Measurements from ENCODE around the gene ENAH.

Gene ENAH

DNA sequence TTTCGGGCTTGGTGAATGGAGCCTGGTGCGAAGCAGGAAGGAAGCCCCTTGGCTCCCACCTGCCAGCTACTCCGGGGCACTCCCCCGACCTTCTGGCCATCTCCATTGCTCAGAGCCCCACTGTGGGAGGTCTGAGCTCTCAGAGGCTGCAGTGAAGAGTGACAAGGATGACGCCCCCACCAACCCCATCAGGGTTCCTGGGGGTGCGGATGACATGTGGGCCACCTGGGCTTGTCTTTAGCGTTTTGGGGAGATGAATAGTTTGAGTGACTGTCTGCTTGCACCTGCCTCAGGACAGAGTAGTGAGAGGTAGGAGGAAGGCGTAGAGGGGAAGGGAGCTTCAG lies 181.8 kb downstream of the ENAH start:
- no peak for TF ChIP-seq ZBTB7A (IDR thresholded peaks at IDR 0.05; ENCODE audit: low read depth)
- no peak for TF ChIP-seq NFIC (IDR thresholded peaks at IDR 0.05)
- TF ChIP-seq, protein P1, sequence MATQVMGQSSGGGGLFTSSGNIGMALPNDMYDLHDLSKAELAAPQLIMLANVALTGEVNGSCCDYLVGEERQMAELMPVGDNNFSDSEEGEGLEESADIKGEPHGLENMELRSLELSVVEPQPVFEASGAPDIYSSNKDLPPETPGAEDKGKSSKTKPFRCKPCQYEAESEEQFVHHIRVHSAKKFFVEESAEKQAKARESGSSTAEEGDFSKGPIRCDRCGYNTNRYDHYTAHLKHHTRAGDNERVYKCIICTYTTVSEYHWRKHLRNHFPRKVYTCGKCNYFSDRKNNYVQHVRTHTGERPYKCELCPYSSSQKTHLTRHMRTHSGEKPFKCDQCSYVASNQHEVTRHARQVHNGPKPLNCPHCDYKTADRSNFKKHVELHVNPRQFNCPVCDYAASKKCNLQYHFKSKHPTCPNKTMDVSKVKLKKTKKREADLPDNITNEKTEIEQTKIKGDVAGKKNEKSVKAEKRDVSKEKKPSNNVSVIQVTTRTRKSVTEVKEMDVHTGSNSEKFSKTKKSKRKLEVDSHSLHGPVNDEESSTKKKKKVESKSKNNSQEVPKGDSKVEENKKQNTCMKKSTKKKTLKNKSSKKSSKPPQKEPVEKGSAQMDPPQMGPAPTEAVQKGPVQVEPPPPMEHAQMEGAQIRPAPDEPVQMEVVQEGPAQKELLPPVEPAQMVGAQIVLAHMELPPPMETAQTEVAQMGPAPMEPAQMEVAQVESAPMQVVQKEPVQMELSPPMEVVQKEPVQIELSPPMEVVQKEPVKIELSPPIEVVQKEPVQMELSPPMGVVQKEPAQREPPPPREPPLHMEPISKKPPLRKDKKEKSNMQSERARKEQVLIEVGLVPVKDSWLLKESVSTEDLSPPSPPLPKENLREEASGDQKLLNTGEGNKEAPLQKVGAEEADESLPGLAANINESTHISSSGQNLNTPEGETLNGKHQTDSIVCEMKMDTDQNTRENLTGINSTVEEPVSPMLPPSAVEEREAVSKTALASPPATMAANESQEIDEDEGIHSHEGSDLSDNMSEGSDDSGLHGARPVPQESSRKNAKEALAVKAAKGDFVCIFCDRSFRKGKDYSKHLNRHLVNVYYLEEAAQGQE (IDR thresholded peaks at IDR 0.05; ENCODE audit: low read depth), result no peak
- no peak for TF ChIP-seq TAF1 (IDR thresholded peaks at IDR 0.05; ENCODE audit: low read depth)
- no peak for TF ChIP-seq CEBPB (IDR thresholded peaks at IDR 0.05)
- no peak for TF ChIP-seq EP300 (IDR thresholded peaks at IDR 0.05; ENCODE audit: borderline replicate concordance)
- no peak for TF ChIP-seq EGR1 (IDR thresholded peaks at IDR 0.05)

DNA sequence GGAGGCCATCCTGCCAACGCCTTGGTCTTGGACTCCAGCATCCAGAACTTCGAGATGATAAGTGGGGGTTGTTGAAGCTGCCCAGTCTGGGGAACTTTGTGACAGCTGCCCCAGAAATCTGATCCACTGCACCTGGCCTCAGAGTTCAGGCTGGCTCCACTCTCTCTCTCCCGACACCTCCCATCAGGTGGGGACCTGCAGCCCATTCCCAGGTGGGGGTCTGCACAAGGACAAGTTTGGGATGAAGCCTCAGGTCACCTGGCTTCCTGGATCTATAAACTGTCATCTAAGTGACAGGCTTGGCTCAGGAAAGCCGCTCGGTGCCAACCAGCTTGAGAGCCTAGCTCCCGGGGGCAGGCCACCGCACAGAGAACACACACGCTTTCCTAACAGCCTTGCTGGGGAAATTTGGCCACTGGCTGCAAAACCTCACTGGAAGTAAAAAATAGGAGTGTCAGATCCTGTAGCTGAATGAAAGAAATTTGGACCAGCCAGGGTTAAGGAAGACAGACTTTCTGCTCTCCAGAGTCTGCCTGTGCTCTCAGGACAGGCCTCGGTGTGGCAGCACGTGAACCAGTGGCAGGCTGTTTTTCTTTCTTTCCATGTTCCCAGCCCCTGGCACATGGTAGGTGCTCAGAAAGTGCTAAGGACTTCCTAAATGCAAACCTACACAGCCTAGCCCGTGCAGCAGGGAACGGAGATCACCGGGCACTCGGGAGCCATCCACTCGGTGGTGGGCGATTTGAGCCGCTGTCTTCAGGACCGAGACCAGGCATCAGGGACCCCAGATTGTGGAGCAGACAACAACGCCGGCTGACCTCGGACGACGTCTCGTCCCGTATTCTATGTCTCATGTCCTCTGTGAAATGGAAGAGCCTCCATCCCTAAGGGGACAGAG lies 182.5 kb downstream of the ENAH start:
- TF ChIP-seq FOXM1 (IDR thresholded peaks at IDR 0.05; ENCODE audit: borderline replicate concordance, low read depth) (no peak), TCF12 (IDR thresholded peaks at IDR 0.05; ENCODE audit: low read depth) (no peak), ZBTB7A (IDR thresholded peaks at IDR 0.05; ENCODE audit: low read depth) (no peak), EP300 (IDR thresholded peaks at IDR 0.05; ENCODE audit: borderline replicate concordance) (no peak), CEBPB (IDR thresholded peaks at IDR 0.05) (no peak), CREB1 (IDR thresholded peaks at IDR 0.05; ENCODE audit: low read depth) (no peak), NFIC (IDR thresholded peaks at IDR 0.05) (no peak), EGR1 (IDR thresholded peaks at IDR 0.05) (no peak), TEAD4 (IDR thresholded peaks at IDR 0.05) (no peak), RAD21 (IDR thresholded peaks at IDR 0.05; ENCODE audit: low read depth) (no peak), TAF1 (IDR thresholded peaks at IDR 0.05; ENCODE audit: low read depth) (no peak), YY1 (IDR thresholded peaks at IDR 0.05; ENCODE audit: low read depth) (no peak)
- TF ChIP-seq, protein P2, sequence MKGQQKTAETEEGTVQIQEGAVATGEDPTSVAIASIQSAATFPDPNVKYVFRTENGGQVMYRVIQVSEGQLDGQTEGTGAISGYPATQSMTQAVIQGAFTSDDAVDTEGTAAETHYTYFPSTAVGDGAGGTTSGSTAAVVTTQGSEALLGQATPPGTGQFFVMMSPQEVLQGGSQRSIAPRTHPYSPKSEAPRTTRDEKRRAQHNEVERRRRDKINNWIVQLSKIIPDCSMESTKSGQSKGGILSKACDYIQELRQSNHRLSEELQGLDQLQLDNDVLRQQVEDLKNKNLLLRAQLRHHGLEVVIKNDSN (IDR thresholded peaks at IDR 0.05), result no peak
- TF ChIP-seq, protein P3, sequence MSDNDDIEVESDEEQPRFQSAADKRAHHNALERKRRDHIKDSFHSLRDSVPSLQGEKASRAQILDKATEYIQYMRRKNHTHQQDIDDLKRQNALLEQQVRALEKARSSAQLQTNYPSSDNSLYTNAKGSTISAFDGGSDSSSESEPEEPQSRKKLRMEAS (IDR thresholded peaks at IDR 0.05), result no peak
- TF ChIP-seq, protein P1 (IDR thresholded peaks at IDR 0.05; ENCODE audit: low read depth), result no peak

DNA sequence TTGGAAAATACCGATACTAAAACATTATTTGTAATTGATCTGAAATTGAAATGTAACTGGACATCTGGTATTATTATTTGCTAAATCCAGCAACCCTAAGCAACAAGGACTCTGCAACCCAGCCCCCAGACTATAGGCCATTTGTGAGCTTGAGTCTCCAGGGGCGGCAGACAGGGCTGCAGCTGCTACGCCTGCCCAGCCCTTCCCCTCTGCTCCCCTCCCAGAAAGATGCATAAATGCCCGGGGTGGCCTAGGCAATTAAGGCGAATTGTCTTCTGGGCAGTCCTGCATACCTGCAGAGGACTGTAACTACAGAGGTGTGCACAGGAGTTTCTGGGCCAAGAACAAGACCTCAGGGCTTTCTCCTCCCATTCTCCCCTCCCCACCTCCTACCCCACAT lies 183.9 kb downstream of the ENAH start:
- TF ChIP-seq TEAD4 (IDR thresholded peaks at IDR 0.05), result no peak
- TF ChIP-seq, protein P1 (IDR thresholded peaks at IDR 0.05; ENCODE audit: low read depth), result no peak
- no peak for TF ChIP-seq NFIC (IDR thresholded peaks at IDR 0.05)
- no peak for TF ChIP-seq EP300 (IDR thresholded peaks at IDR 0.05; ENCODE audit: borderline replicate concordance)
- TF ChIP-seq RAD21 (IDR thresholded peaks at IDR 0.05; ENCODE audit: low read depth), result no peak
- TF ChIP-seq FOXM1 (IDR thresholded peaks at IDR 0.05; ENCODE audit: borderline replicate concordance, low read depth), result no peak
- TF ChIP-seq, protein P2 (IDR thresholded peaks at IDR 0.05), result no peak
- no peak for TF ChIP-seq CEBPB (IDR thresholded peaks at IDR 0.05)
- TF ChIP-seq EGR1 (IDR thresholded peaks at IDR 0.05), result no peak
- TF ChIP-seq, protein P3 (IDR thresholded peaks at IDR 0.05), result no peak
- TF ChIP-seq TCF12 (IDR thresholded peaks at IDR 0.05; ENCODE audit: low read depth), result no peak
- no peak for TF ChIP-seq ZBTB7A (IDR thresholded peaks at IDR 0.05; ENCODE audit: low read depth)
- TF ChIP-seq TAF1 (IDR thresholded peaks at IDR 0.05; ENCODE audit: low read depth), result no peak
- no peak for TF ChIP-seq CREB1 (IDR thresholded peaks at IDR 0.05; ENCODE audit: low read depth)
- no peak for TF ChIP-seq YY1 (IDR thresholded peaks at IDR 0.05; ENCODE audit: low read depth)

Data from Ishikawa (cell line).